GM19240 (cell line): ENCODE data around the gene DOK6.

Experiments used
- DNase-seq: peaks from one replicate; pipeline ENCODE4 v3.0.0; 2011; ENCODE audit warnings: low spot score; ENCODE audit not compliant: insufficient read length

Gene DOK6

DNA sequence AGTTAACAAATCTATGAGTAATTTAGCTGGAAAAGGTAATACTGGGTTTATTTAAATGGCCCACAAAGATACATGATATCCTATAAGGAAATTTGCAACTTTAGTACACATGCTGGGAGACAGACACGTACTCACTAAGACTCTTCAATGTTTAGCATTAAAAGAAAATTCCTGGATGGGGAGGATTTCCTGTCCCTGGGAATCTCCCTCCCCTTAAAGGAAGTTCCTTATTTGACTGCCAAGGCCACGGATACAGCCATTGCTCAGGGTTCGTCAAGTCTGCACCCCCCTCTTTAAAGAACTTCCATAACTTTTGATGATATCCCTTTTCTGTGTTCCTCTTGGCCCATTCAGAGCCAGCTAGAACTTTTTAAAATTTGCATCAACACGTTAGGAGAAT is 279.4 kb downstream of the DOK6 start:
- no peak for DNase-seq

DNA sequence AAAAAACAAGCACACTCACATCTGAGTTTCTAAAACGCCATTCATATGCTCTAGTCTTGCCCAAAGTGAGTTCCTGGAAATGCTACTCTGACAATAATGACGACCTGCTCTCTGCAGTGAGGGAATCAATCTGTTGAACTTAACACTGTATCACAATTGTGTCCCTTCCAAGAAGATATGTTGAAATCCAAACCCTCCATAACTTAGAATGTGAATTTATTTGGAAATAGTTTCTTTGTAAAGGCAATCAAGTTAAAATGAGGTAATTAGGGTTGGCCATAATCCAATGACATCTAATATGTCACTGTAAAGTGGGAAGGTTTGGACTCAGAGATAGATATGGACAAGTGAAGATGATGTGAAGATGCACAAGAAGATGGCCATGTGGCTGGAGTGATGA is 282.5 kb downstream of the DOK6 start:
- no peak for DNase-seq

DNA sequence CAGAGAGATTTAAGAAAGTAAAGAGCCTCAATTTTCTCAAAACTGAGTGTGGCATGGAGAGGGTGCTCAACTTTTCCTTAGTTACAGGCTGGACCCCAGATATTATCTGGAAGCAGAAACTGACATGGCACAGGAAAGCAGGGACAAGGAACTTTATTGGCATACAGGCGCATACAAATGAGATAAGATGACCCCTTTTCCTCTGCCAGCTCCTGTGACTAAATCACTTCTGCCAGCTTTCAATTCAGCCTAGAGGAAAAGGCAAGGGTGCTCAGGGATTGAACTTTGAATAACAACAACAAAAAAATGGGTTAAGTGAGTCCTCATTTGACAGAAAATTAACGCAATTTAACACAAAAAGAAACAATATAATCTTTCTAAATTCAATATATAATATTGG is 284.1 kb downstream of the DOK6 start:
- DNase-seq, result no peak

DNA sequence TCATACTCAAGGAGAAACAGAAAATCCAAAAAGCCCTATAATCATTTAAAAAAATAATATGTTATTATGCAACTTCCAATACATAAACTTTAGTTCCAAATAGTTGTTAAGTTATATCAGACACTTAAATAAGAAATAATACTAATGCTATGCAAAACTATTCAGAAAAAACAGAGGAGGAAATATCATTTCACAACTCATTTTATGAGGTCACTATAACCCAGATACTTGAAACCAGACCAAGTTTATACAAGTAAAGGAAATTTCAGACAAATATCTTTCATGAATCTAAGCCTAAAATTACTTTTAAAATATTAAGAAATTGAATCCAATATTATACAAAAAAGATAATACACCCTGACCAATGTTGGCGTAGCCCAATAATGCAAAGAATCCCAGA is 286.2 kb downstream of the DOK6 start:
- DNase-seq, result no peak

DNA sequence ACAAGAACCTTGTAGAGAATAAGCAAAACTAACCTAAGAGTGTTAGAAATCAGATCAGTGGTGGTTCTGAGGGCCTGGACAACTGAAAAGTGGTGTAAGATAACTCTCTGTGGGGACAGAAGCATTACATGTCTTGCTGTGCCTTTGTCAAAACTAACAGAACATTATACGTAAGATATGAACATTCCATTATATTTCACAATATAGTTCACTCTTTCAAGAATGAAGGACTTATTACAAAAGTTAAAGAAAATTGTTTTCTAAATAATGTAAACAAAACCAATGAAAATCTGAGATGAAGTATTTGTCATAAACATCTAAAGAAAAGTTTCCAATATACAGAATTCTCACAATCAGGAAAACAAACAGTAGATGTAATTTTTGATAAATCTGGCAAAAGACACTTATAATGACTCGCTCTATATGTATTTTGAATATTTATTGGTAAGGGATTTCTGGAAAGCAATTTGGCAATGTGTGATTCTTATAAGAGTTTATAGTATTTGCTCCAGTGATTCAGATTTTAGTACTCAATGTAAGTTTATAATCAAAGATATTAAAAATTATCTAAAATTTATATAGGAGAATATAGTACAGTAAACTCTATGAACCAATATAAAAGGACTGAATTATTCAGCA is 288.6 kb downstream of the DOK6 start:
- no peak for DNase-seq

DNA sequence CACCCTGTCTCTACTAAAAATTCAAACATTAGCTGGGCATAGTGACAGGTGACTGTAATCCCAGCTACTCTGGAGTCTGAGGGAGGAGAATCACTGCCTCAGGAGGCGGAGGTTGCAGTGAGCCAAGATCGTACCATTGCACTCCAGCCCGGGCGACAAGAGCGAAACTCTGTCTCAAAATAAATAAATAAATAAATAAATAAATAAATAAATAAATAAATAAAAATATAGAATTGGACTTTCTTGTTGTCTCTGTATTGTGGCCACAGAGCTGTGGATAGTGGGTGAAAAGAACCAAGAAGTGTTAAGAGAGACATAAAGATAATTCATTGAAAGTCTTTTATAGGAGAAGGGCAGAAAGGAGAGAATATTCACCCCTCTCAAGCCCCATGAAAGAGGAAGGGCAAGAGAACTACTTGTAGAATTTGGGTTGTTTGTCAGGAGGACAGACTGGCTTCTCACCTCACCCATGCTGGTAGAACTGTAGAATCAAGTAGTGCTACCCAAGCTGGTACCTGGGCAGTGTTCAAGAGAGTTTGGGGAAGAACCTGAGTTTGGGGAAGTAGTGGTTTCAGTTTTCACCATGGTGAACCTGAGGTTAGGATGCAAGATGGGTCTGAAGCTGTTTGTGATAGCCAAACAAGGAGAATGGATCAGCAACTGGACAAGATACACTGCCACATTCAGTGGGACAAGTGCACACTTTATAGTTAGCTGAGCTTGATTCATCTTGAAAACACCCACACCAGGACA is 290.5 kb downstream of the DOK6 start:
- no peak for DNase-seq

DNA sequence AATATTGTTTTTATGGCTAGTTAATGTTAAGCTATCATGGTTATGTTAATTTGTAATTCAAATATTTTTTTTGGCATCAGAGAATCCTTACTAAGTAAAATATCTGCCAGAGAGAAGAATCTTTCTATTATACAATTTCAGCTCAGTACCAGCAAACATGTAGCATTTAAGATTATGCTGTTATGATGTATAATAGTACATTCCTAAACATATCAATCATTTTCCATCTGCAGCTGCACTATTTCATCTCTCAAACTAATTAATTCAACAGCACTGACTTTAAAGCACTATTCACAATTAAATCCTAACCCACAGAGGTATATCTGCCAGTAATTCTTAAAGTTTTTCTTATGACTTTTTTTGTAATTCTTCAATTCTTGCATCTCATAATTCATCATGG is 296.4 kb downstream of the DOK6 start:
- DNase-seq, result no peak

DNA sequence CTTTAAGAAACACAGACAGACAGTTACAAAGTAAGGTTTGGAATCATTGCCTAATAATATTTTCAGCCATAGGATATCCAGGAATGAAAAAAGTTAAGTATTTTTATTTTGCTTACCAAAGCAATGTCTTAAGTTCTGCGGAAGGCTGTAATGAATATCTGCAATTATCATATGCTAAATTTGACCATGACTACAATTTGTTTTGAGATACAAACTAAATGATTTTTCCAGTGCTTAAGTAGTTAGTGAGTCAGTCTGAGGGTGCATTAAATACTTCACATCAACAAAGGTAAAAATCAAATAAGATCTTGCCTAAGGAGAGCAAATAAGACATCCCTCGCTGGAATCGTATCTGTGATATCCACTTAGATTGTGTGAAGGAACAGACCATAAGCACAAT is 297.0 kb downstream of the DOK6 start:
- no peak for DNase-seq

DNA sequence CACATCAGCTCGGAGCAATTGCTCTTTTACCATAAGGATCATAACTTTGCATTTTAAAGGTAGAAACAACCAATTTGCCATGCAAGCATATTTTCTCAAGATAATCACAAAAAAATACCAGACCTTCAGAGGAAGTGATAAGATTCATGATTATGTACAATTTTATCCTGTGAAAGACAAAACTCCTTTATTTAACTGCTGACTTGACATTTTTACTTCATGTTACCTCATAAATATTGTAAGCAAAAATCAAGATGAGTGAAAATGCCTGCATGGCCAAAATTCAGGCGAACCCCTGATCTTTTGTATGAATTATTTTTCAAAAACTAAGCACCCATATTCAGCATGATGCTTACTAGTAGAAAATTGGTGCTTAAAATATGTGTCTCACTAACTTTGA is 300.6 kb downstream of the DOK6 start:
- no peak for DNase-seq

DNA sequence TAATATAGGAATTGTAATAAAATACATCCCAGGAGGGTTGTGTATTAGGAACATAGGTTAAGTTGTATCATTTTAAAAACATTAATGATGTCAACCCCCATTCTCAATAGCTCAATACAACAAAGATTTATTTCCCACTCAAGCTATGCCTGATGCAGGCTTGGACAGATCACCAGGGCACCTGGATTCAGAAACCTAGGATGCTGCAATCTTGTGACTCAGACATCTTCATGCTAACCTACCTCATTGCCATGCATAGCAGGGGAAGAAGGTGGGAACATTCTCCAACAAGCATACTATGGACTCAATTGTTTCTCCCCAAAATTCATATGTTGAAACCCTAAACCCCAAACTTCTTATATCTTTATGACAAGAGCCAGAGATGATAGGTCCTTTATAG is 302.8 kb downstream of the DOK6 start:
- no peak for DNase-seq

DNA sequence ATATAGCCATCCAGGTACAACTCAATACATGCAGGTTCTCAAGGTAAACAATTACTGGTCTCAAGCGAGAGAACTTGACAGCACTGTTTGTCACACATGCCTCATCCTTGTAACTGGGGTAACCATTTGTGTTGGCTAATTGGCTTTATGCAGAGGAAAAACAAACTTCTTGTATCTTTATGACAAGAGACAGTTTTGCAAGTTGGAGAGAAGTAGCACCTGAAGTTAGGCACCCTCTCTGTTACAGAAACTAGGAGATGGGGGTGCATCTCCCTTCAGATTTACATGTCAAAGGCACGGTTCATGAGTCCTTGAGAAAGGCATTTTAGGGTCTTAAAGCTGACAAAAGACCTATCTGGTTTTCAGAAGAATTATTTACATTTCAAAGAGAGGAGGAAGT is 305.3 kb downstream of the DOK6 start:
- DNase-seq, result no peak

DNA sequence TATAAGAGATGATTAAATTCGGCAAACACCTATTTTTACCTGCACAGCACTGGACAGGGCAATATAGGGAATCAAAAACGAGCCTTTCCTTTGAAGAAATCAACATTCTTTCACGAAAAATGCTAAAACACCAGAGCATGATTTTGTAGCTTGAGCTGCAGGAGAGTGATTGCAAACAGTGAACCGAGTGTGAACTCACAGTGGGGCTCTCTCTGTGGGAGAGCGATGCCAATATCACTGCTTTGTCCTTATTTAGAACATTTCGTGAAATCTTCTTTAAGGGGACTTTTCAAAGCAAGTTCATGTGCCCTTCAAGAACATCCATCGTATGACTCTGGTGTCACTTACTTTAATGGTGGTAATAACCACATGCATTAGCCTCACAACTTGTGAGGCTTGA is 308.2 kb downstream of the DOK6 start:
- DNase-seq, result no peak

DNA sequence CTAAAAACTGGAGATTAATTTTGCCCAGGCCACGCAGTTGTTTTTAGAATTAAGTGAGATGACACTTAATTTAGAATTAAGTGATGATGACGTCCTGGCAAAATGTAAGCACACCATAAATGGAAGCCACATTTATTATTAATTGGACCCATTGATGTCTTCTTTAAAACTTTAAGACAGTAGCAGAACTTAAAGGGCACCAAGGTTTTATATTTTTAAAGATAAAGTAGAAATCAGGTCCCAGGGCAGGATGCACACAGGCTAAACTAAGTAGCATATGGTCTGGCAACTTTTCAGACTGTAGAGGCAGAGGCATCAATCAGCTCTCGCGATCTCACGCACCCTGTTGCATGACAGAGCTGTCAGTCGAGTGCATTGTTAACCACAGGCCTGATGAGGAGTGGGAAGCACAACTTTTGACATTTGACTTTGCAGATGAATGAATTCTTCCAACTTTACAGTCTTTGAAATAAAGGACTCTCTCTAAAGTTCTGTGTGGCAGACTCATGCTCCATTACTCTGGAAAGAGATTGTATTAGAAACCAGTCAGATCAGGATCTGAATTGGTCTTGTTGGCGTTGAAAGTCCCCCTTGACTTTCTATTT is 314.6 kb downstream of the DOK6 start:
- no peak for DNase-seq

DNA sequence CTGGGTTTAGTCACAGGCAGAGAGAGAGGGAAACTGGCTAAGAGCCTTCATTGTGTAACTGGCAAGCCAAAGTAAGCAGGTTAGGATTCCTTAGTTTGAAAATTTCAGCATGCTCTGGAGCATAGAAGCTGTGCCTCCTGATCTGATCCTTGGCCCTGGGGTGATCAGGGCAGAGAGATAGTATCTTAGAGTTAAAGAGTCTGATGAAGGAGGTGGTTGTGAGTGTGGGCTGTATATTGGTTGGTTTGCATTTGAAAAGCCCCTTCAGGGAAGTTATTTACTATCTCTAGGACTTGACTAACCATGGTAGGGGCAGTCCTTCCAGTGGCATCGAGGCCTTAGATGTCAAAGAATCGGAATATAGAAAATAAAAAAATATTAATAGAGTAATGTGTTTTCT is 316.9 kb downstream of the DOK6 start:
- DNase-seq, result no peak

DNA sequence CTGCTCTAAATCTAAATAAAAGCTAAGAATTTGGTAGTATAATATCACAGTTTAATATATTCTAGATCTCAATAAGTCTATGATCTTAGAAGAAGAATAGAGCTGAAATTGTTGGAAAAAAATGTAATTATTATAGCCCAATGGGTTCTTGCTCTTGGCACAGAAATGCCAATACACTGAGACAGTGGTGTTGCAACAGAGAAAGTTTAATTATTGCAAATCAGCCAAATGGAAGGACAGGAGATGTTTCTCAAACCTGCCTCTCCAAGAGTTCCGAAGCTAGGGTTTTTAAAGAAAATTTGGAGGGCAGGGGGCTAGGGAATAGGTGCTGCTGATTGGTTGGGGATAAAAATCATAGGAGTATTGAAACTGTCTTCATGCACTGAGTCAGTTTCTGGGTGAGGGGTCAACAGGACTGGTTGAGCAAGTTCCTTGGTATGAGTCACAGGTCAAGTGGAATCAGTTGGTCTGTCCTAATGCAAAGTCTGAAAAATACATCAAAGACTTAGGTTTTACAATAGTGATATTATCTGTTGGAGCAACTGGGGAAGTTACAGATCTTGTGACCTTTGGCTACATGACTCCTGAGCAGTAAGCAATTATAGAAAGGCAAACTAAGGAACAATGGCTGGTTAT is 318.3 kb downstream of the DOK6 start:
- DNase-seq, result no peak

DNA sequence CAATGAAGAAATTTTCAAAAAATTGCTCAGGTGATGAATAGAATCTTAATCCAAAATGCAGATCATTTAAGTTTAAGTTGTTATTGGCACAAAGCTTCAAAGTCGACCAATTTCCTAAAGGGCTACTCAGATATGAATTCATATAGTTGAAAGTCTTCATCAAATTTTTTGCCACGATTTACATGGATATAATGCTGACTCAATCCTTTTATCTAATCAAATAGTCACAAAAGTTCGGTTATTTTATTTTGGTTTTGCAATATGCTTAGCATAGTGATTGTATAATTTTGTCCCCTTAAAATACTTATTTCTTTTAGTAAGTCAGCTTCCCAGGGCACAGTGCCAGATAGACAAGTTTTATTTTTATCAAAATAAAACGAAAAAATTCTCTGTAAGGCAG is 319.7 kb downstream of the DOK6 start:
- no peak for DNase-seq

DNA sequence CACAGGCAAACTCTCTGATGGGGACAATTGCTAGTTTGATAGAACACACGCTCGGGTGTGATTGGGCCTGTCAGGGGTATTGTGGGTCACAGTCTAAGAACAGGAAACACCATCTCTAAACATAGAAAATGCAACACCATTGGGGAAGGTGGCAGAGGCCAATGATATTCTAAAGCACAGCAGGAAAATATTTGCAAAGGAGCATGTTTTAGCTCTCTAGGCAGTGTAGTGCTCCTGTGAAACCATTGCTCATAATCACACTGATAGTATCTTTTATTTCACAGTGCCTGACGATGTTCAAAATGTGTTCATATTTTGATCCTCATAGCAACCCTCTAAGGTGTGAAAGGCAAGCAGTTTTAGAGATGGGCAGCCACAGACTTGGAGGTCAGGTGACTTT is 322.7 kb downstream of the DOK6 start:
- no peak for DNase-seq

DNA sequence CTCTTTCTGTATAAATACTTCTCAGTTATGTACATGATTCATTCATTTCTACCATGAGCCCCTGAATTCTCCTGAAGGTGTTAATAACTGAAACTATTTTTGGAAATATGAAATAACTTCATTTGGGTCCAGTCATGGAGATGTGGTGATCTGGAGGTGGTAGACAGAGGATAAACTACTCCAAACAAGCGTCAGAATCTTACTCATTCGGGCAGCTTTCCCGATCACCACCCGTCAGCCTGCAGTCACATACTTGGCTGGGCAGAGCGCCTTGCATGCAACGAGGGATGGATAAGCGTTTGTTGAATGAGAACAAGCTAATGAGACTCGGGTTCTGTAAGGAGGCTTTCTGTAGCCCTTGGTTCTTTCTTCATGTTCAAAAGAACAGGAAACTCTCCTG is 324.3 kb downstream of the DOK6 start:
- no peak for DNase-seq

DNA sequence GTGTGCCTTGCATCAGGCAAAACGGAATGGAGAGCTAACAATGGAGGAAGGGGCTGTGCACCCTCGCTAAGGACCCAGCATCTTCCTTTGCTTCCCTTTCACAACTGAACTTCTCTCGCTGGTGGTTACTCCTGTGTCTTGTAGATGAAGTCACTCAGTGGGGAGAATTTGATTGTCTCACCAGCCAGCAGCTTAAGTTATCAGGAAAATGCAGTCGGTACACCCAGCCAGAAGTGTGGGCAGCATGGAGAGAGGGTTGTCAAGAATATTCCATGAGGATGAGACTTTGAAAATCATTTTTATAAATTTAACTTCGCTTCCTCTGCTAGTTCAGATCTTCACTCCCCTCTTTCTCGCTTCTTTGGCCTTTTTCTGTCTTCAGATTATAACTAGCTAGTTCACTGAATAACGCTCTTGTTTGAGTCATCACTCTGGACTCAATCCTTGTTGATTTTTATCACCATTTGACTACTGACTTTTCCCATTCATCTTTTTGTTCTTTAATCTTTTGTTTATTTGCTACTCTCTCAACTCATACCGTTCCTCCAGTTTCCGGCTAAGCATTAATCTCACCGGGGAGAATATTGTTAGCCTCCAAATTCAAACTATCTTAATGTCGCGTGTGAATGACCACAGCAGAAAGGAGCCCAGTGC is 325.3 kb downstream of the DOK6 start:
- no peak for DNase-seq

DNA sequence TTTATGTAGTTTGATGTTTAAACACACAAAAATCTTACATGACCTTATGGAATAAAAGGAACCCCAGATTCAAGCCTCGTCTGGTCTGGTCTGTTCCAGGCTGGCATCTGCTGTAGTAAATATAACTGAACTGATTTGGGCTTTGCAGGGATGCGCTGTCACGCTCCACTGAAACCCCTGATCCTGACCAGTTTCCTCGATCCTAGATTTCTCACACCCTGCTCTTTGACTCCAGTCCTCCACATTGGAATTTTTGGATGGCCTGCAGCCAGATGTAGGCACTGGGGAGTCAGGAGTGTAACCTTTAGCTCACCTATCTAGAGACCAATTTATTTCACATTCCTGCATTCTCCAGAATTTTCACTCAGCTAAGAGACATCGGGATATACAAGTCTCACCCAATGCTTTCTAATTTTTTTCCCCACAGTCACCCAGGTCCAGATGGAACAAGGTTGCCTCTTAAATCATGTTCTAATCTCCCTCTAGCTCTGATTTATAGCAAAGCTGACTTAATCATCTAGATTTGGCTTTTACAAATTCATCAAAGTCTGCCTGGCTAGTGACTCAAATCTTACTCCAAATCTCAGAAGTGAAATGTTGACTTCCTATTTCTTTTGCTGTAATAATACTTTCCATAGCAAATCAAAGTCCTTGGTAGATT is 327.4 kb downstream of the DOK6 start:
- DNase-seq, result no peak

DNA sequence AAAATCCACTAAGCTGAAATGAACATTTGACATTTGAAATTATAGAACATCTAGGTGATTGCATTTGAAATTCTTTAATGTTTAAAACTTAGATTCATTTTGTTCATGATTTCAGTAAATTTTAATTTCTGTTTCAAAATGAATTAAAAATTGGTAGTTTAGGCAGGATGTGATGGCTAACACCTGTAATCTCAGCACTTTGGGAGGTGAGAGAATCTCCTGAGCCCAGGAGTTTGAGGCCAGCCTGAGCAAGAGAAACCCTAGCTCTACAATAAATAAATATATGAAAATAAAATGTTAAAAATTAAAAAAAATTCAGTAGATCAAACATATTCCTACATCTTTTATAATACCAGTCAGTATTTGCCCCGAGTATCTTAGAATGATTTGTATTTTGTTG is 330.0 kb downstream of the DOK6 start:
- no peak for DNase-seq

DNA sequence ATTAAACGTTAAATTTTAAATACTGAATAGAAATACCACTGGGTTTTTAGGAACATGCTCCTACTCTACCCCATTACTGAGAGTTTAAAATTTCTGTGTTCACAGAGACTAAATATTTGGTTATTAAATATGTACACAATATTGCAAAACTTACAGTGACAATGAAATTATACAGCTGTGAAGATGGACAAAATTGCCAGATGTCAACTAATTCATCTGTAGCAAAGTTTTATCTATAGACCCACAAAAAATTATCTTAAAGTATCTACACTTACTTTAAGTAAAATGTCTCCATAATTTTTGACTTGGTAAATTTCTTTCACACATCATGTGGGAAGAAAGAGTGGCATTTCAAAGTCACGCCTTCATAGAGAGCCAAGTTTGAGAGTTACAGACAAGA is 333.8 kb downstream of the DOK6 start:
- DNase-seq, result no peak
